PC-9 (cell line): Measurements from ENCODE around the gene CACNA1E. TPM values are rescaled to one million over a fixed set of nuclear protein-coding genes. Genes with fewer than 3 reads are reported as not detected.

ENCODE experiments used
- BruUV-seq: library from RNA; stranded (reverse); fragments of 400-500 nt; replicated peaks from 2 replicates; lab custom pipeline; 2021; lab: Mats Ljungman, UMichigan
- CTCF ChIA-PET: fragments of 300-600 bp; sonication (Branson Sonifier 250); formaldehyde crosslinking; loops from one replicate; lab custom pipeline; 2022; ENCODE audit warnings: antibody characterized with exemption; lab: Charles Lee
- POLR2A ChIA-PET: fragments of 300-600 bp; sonication (Branson Sonifier 250); formaldehyde crosslinking; loops from one replicate; lab custom pipeline; 2022; ENCODE audit warnings: antibody characterized with exemption; ENCODE audit not compliant: unreplicated experiment; lab: Charles Lee
- DNase-seq, 2 experiments: peaks; one replicate each; pipeline versions ENCODE4 v3.0.0 to v3.0.0-alpha.2; 2015 to 2022; ENCODE audit warnings: mixed read lengths in 1 of 2
- H2AFZ ChIP-seq: fragments of 200-600 bp; sonication (generic); 2 replicates; pipeline ENCODE4 v1.8.1; 2017; ENCODE audit warnings: antibody characterized with exemption
- H3F3A ChIP-seq: fragments of 200-600 bp; sonication (generic); 2 replicates; pipeline ENCODE4 v1.8.1; 2017; ENCODE audit warnings: antibody characterized with exemption, mild to moderate bottlenecking, low read depth; ENCODE audit not compliant: insufficient read depth
- H3K27ac ChIP-seq: fragments of 200-600 bp; sonication (generic); 2 replicates; pipeline ENCODE4 v1.6.1; 2016; ENCODE audit warnings: mixed run types
- H3K27me3 ChIP-seq: fragments of 200-600 bp; sonication (generic); 2 replicates; pipeline ENCODE4 v1.6.1; 2016; ENCODE audit warnings: low read depth, mixed run types; ENCODE audit not compliant: insufficient read depth
- H3K36me3 ChIP-seq: fragments of 200-600 bp; sonication (generic); 2 replicates; pipeline ENCODE4 v1.6.1; 2016; ENCODE audit warnings: low read depth, mixed run types
- H3K4me1 ChIP-seq: fragments of 200-600 bp; sonication (generic); replicated peaks from 2 replicates; pipeline ENCODE4 v1.6.1; 2016; ENCODE audit warnings: mixed run types; ENCODE audit not compliant: insufficient read depth
- H3K4me2 ChIP-seq: fragments of 200-600 bp; sonication (generic); 2 replicates; pipeline ENCODE4 v1.6.1; 2017; ENCODE audit warnings: mixed run types
- H3K4me3 ChIP-seq: fragments of 200-600 bp; sonication (generic); 2 replicates; pipeline ENCODE4 v1.6.1; 2016; ENCODE audit warnings: mixed run types
- H3K79me2 ChIP-seq: fragments of 200-600 bp; sonication (generic); 2 replicates; pipeline ENCODE4 v1.6.1; 2017; ENCODE audit warnings: low read depth, mixed run types
- H3K9me2 ChIP-seq: fragments of 200-600 bp; sonication (generic); 2 replicates; pipeline ENCODE4 v1.8.1; 2017; ENCODE audit warnings: mild to moderate bottlenecking; ENCODE audit not compliant: insufficient read depth
- H3K9me3 ChIP-seq: fragments of 200-600 bp; sonication (generic); 2 replicates; pipeline ENCODE4 v1.8.1; 2016; ENCODE audit warnings: low read depth; ENCODE audit not compliant: insufficient read depth
- H4K20me1 ChIP-seq: fragments of 200-600 bp; sonication (generic); 2 replicates; pipeline ENCODE4 v1.8.1; 2017; ENCODE audit not compliant: insufficient read depth
- CTCF ChIP-seq: fragments of 200-600 bp; sonication (generic); conservative IDR thresholded peaks from 2 replicates; pipeline ENCODE4 v1.6.1; 2017; ENCODE audit warnings: mixed run types, antibody characterized with exemption, mild to moderate bottlenecking, moderate library complexity
- EZH2 ChIP-seq: fragments of 200-600 bp; sonication (generic); IDR thresholded peaks from 2 replicates; pipeline ENCODE4 v1.8.0; 2017; ENCODE audit warnings: antibody characterized with exemption, low read depth
- intact Hi-C: fragments of 100-400 bp; cut with micrococcal nuclease; formaldehyde crosslinking; loops from one replicate; pipeline ENCODE4 v1.10.0; 2022; ENCODE audit not compliant: unreplicated experiment
- total RNA-seq: library from RNA; stranded (reverse); gene quantifications from 2 replicates; pipeline ENCODE4 v1.2.3, GENCODE V29; 2021

The CACNA1E gene
- total RNA-seq, 1 experiment from 2014 or later, result not detected

- Histone ChIP-seq H3F3A (no peaks in the 10 kb centered on the region), H3K4me3 (no peak overlapping the region), H3K9me3 (no peaks in the 10 kb centered on the region), H3K27ac (no peak overlapping the region), H3K27me3 (peaks cover 19% of the 10 kb centered on the region; the same call in 1 of the 2 replicates), H3K4me2 (no peak overlapping the region), H3K4me1 (no peaks in the 10 kb centered on the region), H3K36me3 (no peaks in the 10 kb centered on the region), H2AFZ (no peak overlapping the region), H3K9me2 (no peaks in the 10 kb centered on the region), H4K20me1 (no peaks in the 10 kb centered on the region; the same call in 1 of the 2 replicates), H3K79me2 (no peaks in the 10 kb centered on the region)
- BruUV-seq, result no TSS peak
- POLR2A ChIA-PET, result no interaction called here
- TF ChIP-seq CTCF, result no peak
- TF ChIP-seq EZH2, result no peak
- intact Hi-C loops, result no loop called here
- CTCF ChIA-PET, result no interaction called here
- DNase-seq, result no peak
These were observed 191.3 kb downstream of the CACNA1E start for GRCh38 chr1:181674617-181675016.

- H4K20me1 ChIP-seq, result no peaks in the 10 kb centered on the region
- POLR2A ChIA-PET, result no interaction called here
- CTCF ChIA-PET, result no interaction called here
- H3K9me3 ChIP-seq, result no peaks in the 10 kb centered on the region
- no peaks in the 10 kb centered on the region for H3K4me1 ChIP-seq
- no peak overlapping the region for H3K4me2 ChIP-seq
- no peaks in the 10 kb centered on the region for H3K9me2 ChIP-seq
- intact Hi-C loops, result no loop called here
- H2AFZ ChIP-seq, result no peak overlapping the region
- no TSS peak for BruUV-seq
- H3K36me3 ChIP-seq, result no peaks in the 10 kb centered on the region
- no peaks in the 10 kb centered on the region for H3F3A ChIP-seq
- no peak overlapping the region for H3K4me3 ChIP-seq
- TF ChIP-seq EZH2, result no peak
- no peak for TF ChIP-seq CTCF
- no peaks in the 10 kb centered on the region for H3K79me2 ChIP-seq
- H3K27me3 ChIP-seq, result peaks cover 19% of the 10 kb centered on the region; the same call in 1 of the 2 replicates
- no peak overlapping the region for H3K27ac ChIP-seq
- DNase-seq, result no peak
These were observed 192.0 kb downstream of the CACNA1E start for GRCh38 chr1:181675091-181675917.

GRCh38 chr1:181675918-181676190, 192.5 kb downstream of the CACNA1E start:
- ChIA-PET CTCF (no interaction called here), POLR2A (no interaction called here)
- H4K20me1 ChIP-seq, result no peaks in the 10 kb centered on the region

More at GRCh38 chr1:181675918-181676190, 192.5 kb downstream of the CACNA1E start:
- Histone ChIP-seq H3F3A (no peaks in the 10 kb centered on the region), H3K27ac (no peak overlapping the region), H3K9me2 (no peaks in the 10 kb centered on the region), H3K27me3 (peaks cover 22% of the 10 kb centered on the region; the same call in 1 of the 2 replicates), H3K79me2 (no peaks in the 10 kb centered on the region), H3K4me1 (no peaks in the 10 kb centered on the region), H3K36me3 (no peaks in the 10 kb centered on the region), H2AFZ (no peak overlapping the region), H3K9me3 (no peaks in the 10 kb centered on the region), H3K4me3 (no peak overlapping the region), H3K4me2 (no peak overlapping the region)
- intact Hi-C loops, result no loop called here
- TF ChIP-seq EZH2 (no peak), CTCF (no peak)
- BruUV-seq, result no TSS peak
- DNase-seq, result no peak
